HL-60 (cell line): ENCODE results near the gene SMIM24.

ENCODE experiments used
- DNase-seq, 2 experiments: peaks; one replicate each; pipeline ENCODE4 v3.0.0-alpha.2; 2010 to 2020; ENCODE audit warnings: low read depth in 1 of 2, low spot score in 1 of 2
- H3K27ac ChIP-seq: fragments of 250-450 bp; sonication (Bioruptor Pico); replicated peaks from 2 replicates; pipeline ENCODE4 v1.5.1; 2020; ENCODE audit warnings: mild to moderate bottlenecking, moderate library complexity
- H3K27me3 ChIP-seq: fragments of 250-450 bp; sonication (Bioruptor Pico); 2 replicates; pipeline ENCODE4 v1.5.1; 2021; ENCODE audit warnings: mild to moderate bottlenecking, moderate library complexity; ENCODE audit not compliant: insufficient read depth, poor library complexity, severe bottlenecking
- H3K4me3 ChIP-seq: replicated peaks from 2 replicates; pipeline ENCODE4 v1.5.1; 2011; ENCODE audit warnings: mild to moderate bottlenecking, control low read depth, low read length; ENCODE audit not compliant: insufficient read depth
- GABPA ChIP-seq: IDR thresholded peaks from 2 replicates; pipeline ENCODE4 v1.6.1; 2012; ENCODE audit warnings: low read depth
- POLR2AphosphoS5 ChIP-seq: IDR thresholded peaks from 2 replicates; pipeline ENCODE4 v1.6.1; 2012; ENCODE audit warnings: low read depth
- SPI1 ChIP-seq: IDR thresholded peaks from 2 replicates; pipeline ENCODE4 v1.6.1; 2012; ENCODE audit warnings: low read depth, mild to moderate bottlenecking, borderline replicate concordance
- TF ChIP-seq, protein P1 (sequence below): IDR thresholded peaks from one replicate; pipeline ENCODE4 v1.5.1; 2011; ENCODE audit warnings: low read length, control low read depth, inconsistent platforms; ENCODE audit not compliant: insufficient read depth
- TF ChIP-seq, protein P2 (sequence below): IDR thresholded peaks from 2 replicates; pipeline ENCODE4 v1.6.1; 2012; ENCODE audit warnings: low read depth; ENCODE audit not compliant: insufficient replicate concordance

SMIM24 gene

DNA sequence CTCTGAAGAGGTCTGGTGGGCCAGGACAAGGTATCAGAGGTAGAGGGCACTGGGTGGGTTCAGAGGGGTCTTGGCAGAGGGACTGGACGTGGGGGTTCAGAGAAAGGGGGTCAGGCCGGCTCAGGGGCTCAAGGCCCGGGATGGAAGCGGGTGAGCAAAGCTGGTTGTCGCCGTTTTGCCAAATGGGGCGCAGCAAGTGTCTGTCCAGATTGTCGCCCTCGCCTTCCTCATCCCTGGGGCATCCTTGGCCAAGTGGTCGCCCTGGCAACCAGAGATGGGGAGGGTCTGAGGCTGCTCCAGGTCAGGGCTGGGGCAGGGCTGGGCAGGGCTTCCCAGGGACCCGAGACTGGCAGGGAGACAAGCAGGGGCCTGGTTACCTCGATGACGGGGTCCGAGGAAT lies 13.3 kb upstream of the SMIM24 start:
- H3K4me3 ChIP-seq: no peak overlapping the region
- no peaks in the 10 kb centered on the region for H3K27me3 ChIP-seq
- no peak overlapping the region for H3K27ac ChIP-seq
- DNase-seq: no peak
- no peak for TF ChIP-seq SPI1
- no peak for TF ChIP-seq GABPA
- no peak for TF ChIP-seq POLR2AphosphoS5
- TF ChIP-seq, protein P1, sequence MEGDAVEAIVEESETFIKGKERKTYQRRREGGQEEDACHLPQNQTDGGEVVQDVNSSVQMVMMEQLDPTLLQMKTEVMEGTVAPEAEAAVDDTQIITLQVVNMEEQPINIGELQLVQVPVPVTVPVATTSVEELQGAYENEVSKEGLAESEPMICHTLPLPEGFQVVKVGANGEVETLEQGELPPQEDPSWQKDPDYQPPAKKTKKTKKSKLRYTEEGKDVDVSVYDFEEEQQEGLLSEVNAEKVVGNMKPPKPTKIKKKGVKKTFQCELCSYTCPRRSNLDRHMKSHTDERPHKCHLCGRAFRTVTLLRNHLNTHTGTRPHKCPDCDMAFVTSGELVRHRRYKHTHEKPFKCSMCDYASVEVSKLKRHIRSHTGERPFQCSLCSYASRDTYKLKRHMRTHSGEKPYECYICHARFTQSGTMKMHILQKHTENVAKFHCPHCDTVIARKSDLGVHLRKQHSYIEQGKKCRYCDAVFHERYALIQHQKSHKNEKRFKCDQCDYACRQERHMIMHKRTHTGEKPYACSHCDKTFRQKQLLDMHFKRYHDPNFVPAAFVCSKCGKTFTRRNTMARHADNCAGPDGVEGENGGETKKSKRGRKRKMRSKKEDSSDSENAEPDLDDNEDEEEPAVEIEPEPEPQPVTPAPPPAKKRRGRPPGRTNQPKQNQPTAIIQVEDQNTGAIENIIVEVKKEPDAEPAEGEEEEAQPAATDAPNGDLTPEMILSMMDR: no peak
- TF ChIP-seq, protein P2, sequence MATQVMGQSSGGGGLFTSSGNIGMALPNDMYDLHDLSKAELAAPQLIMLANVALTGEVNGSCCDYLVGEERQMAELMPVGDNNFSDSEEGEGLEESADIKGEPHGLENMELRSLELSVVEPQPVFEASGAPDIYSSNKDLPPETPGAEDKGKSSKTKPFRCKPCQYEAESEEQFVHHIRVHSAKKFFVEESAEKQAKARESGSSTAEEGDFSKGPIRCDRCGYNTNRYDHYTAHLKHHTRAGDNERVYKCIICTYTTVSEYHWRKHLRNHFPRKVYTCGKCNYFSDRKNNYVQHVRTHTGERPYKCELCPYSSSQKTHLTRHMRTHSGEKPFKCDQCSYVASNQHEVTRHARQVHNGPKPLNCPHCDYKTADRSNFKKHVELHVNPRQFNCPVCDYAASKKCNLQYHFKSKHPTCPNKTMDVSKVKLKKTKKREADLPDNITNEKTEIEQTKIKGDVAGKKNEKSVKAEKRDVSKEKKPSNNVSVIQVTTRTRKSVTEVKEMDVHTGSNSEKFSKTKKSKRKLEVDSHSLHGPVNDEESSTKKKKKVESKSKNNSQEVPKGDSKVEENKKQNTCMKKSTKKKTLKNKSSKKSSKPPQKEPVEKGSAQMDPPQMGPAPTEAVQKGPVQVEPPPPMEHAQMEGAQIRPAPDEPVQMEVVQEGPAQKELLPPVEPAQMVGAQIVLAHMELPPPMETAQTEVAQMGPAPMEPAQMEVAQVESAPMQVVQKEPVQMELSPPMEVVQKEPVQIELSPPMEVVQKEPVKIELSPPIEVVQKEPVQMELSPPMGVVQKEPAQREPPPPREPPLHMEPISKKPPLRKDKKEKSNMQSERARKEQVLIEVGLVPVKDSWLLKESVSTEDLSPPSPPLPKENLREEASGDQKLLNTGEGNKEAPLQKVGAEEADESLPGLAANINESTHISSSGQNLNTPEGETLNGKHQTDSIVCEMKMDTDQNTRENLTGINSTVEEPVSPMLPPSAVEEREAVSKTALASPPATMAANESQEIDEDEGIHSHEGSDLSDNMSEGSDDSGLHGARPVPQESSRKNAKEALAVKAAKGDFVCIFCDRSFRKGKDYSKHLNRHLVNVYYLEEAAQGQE: no peak

DNA sequence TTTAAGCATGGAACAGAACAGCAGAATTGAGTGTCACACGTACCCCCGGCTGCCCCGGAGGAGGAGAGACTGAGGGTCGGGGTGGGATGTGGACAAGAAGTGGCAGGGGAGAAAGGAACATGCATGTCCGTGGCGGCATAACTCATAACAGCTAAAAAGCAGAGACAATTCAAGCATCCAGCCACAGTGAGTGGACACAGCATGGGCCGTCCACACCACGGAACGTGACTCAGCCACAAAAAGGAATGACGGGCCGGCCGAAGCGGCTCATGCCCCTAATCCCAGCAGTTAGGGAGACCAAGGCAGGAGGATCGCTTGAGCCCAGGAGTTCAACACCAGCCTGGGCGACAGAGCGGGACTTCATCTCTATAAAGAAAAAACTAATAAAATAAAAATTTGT lies 12.6 kb upstream of the SMIM24 start:
- no peak for DNase-seq
- H3K4me3 ChIP-seq: no peak overlapping the region
- H3K27me3 ChIP-seq: no peaks in the 10 kb centered on the region
- TF ChIP-seq, protein P2: no peak
- TF ChIP-seq, protein P1: no peak
- TF ChIP-seq POLR2AphosphoS5 (no peak), GABPA (no peak), SPI1 (no peak)
- no peak overlapping the region for H3K27ac ChIP-seq

DNA sequence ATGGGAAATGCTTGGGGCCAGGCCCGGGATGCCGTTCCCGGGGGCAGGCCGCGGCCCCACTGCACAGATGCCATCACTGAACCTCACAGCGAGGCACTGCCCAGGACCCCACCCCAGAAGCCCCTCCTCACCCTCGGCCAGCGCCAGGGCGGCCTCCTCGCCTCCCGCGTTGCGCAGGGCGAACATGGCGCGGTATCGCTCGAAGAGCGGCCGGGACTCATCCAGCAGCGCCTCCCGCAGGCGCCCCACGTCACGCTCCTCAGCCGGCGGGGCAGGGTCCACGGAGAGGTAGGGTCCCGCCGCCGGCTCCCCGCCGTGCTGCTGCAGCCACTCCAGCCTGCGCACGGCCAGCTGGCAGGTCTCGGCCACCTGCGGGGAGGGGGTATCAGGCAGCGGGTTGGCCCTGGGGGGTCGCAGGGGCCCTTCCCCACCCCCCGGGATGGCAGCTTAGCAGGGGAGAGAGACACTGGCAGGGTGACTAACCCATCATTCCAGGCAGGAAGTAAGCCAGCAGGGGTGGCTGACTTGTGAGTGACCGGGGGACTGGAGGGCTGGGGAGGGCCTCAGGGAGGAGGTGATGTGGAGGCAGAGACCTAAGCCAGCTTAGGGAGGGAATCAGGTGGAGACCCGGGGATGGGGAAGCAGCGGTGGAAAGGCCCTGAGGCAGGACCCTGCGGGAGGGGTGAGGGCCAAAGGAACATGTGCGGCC lies 12.0 kb upstream of the SMIM24 start:
- TF ChIP-seq, protein P2: no peak
- TF ChIP-seq, protein P1: no peak
- no peak for TF ChIP-seq POLR2AphosphoS5
- TF ChIP-seq SPI1: no peak
- no peak for TF ChIP-seq GABPA
- no peak for DNase-seq
- H3K4me3 ChIP-seq: no peak overlapping the region
- H3K27me3 ChIP-seq: no peaks in the 10 kb centered on the region
- no peak overlapping the region for H3K27ac ChIP-seq
